Neutrophil (primary cell): ENCODE measurements around the gene C3orf52.

Experiments
- H3K27ac ChIP-seq: fragments of 200-600 bp; sonication (generic); 2 replicates; pipeline ENCODE4 v1.5.1; 2016; ENCODE audit warnings: mild to moderate bottlenecking, moderate library complexity
- H3K27me3 ChIP-seq: fragments of 200-600 bp; sonication (generic); 2 replicates; pipeline ENCODE4 v1.6.0; 2016; ENCODE audit warnings: mild to moderate bottlenecking
- H3K36me3 ChIP-seq: fragments of 200-600 bp; sonication (generic); 2 replicates; pipeline ENCODE4 v1.5.1; 2017
- H3K4me1 ChIP-seq, 2 experiments: fragments of 200-600 bp in 1 of 2; sonication (generic) in 1 of 2; 1 replicate in 1 of 2; 2 replicates in 1 of 2; pipeline versions ENCODE4 v1.5.1 to v1.6.1; 2013 to 2016; ENCODE audit warnings: low read depth in 1 of 2, low read length in 1 of 2, mild to moderate bottlenecking in 1 of 2, moderate library complexity in 1 of 2; ENCODE audit not compliant: control insufficient read depth in 1 of 2, insufficient read depth in 1 of 2
- H3K4me3 ChIP-seq, 2 experiments: fragments of 200-600 bp in 1 of 2; sonication (generic) in 1 of 2; 1 replicate in 1 of 2; 2 replicates in 1 of 2; pipeline ENCODE4 v1.5.1; 2013 to 2016; ENCODE audit warnings: low read depth in 1 of 2, low read length in 1 of 2, mild to moderate bottlenecking in 1 of 2, moderate library complexity in 1 of 2
- H3K9me3 ChIP-seq: fragments of 200-600 bp; sonication (generic); 2 replicates; pipeline ENCODE4 v1.5.1; 2016
- CTCF ChIP-seq: fragments of 200-600 bp; sonication (generic); IDR thresholded peaks from 2 replicates; pipeline ENCODE4 v1.5.1; 2016; ENCODE audit warnings: antibody characterized with exemption

The C3orf52 gene

GRCh38 chr3:112117415-112117814 lies 31.2 kb downstream of the C3orf52 start:
- H3K27me3 ChIP-seq = no peaks in the 10 kb centered on the region
- H3K4me1 ChIP-seq = no peaks in the 10 kb centered on the region
- no peaks in the 10 kb centered on the region for H3K9me3 ChIP-seq
- no peak overlapping the region for H3K27ac ChIP-seq
- no peak overlapping the region for H3K4me3 ChIP-seq
- no peak for TF ChIP-seq CTCF
- H3K36me3 ChIP-seq = peaks cover 5% of the 10 kb centered on the region

DNA sequence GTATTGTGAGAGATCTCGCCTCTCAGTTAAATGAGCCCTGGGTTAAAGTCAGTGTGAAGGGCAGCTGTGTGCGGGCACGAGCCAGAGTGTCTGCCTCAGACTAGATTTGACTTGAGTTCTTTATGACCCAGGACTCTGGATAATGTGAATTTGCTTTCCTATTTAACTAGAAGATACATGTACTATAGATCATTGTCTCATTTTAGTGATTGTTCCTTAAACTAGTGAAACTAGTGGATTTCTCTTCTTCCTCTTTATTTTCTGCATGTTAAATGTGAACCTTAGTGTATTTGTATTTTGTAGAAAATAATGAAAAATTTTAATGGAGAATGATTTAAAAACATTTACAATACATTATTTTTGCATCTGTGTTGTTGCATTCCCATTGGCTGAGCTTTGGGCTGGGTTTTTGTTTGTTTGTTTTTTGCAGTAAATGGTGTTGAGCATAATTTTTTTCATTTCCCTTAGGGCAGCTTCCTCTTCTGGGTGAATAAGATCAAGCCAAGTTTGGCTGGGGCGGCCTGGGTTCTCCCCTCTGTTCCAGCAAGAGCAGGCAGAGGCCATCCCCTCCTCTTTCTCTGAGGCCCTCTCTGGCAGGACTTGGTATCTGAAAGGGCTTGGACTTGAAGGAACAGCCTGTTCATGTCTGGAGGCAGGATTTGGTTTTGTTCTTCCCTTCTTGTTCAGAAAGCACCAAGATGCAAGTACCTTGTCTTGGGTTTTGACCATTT lies 31.8 kb downstream of the C3orf52 start:
- no peak overlapping the region for H3K27ac ChIP-seq
- no peaks in the 10 kb centered on the region for H3K4me1 ChIP-seq
- no peak for TF ChIP-seq CTCF

DNA sequence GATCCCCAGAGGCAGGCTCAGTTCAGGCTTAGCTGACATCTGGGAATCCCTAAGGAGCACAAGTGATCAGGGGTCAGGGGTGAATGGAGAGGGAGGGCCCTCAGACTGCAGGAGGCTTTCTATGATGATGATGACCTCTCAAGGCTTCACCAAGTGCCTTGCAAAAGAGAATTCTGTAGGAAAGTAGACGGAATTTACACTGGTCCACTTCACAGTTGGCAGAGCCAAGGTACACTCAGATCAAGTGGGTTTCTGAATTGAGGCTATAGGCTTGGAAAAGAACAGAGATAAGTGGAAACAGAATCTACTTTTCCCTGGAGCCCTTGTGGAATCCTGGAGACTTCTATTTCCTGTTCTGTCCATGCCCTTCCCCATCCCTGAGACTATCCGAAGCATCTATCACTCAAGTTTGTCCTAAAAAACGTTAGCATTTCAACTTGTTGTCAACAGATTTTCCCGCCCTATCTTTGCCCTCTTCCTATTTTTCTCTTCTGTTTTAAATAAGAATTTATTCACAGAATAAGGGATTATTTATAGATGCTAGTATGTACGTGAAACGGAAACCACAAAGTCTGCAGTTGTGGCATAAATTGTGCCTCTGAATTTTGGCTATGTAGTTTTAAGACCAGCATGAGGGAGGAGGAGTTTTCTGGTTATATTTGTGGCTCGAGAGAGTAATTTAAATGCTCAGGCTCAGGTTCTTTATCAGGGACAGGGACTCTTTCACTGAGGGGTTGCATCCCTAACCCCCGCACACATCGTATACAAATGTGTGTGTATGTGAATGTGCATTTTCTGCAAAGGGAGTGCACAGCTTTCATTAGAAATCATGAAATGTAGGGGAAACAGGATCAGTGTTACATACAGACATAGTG lies 34.0 kb downstream of the C3orf52 start:
- Histone ChIP-seq H3K4me3 (no peak overlapping the region), H3K4me1 (no peaks in the 10 kb centered on the region), H3K9me3 (no peaks in the 10 kb centered on the region), H3K27me3 (no peaks in the 10 kb centered on the region), H3K36me3 (peaks cover 24% of the 10 kb centered on the region), H3K27ac (no peak overlapping the region)
- TF ChIP-seq CTCF = no peak

More for the DNA sequence above, 31.8 kb downstream of the C3orf52 start:
- Histone ChIP-seq H3K4me3 (no peak overlapping the region), H3K36me3 (peaks cover 11% of the 10 kb centered on the region), H3K27me3 (no peaks in the 10 kb centered on the region), H3K9me3 (no peaks in the 10 kb centered on the region)

- Histone ChIP-seq H3K4me3 (no peak overlapping the region), H3K36me3 (peaks cover 30% of the 10 kb centered on the region), H3K4me1 (no peaks in the 10 kb centered on the region), H3K27me3 (no peaks in the 10 kb centered on the region), H3K9me3 (no peaks in the 10 kb centered on the region), H3K27ac (no peak overlapping the region)
- TF ChIP-seq CTCF = no peak
These were observed 35.7 kb downstream of the C3orf52 start for GRCh38 chr3:112121577-112122547.

- H3K4me1 ChIP-seq = peaks cover 0 to 4% of the 10 kb centered on the region in 2 experiments
- H3K9me3 ChIP-seq = no peaks in the 10 kb centered on the region
- H3K27ac ChIP-seq = no peak overlapping the region
- TF ChIP-seq CTCF = no peak
- peaks cover 30% of the 10 kb centered on the region for H3K36me3 ChIP-seq
- no peaks in the 10 kb centered on the region for H3K27me3 ChIP-seq
- H3K4me3 ChIP-seq = no peak overlapping the region
These were observed 36.7 kb downstream of the C3orf52 start for GRCh38 chr3:112122870-112123269.
